SK-N-SH (cell line): Measurements from ENCODE around the gene CLRN2. TPM values are rescaled to one million over a fixed set of nuclear protein-coding genes. Genes with fewer than 3 reads are reported as not detected.

Experiments used
- CTCF ChIA-PET: fragments of 300-600, 350-600 bp; formaldehyde crosslinking; extraction: SDS; loops from one replicate; lab custom pipeline; 2021; lab: Yijun Ruan, JAX
- POLR2A ChIA-PET: fragments of 350-600 bp; sonication (Branson Sonifier 250); formaldehyde crosslinking; extraction: SDS; loops from one replicate; lab custom pipeline; 2020; ENCODE audit warnings: antibody characterized with exemption, inconsistent platforms; lab: Yijun Ruan, JAX
- DNase-seq: peaks from one replicate; pipeline ENCODE4 v3.0.0; 2012
- H2AFZ ChIP-seq: fragments of 200-600 bp; sonication (generic); 2 replicates; pipeline ENCODE4 v1.8.1; 2016; ENCODE audit warnings: antibody characterized with exemption, mild to moderate bottlenecking, low read depth
- H3F3A ChIP-seq: fragments of 200-600 bp; sonication (generic); replicated peaks from 2 replicates; pipeline ENCODE3; 2016; ENCODE audit warnings: antibody characterized with exemption, mild to moderate bottlenecking; ENCODE audit not compliant: insufficient read depth
- H3K27ac ChIP-seq, 2 experiments: fragments of 200-500 bp in 1 of 2; fragments of 200-600 bp in 1 of 2; sonication (Bioruptor generic) in 1 of 2; sonication (generic), shearing (Covaris generic) in 1 of 2; 2 replicates each; pipeline versions ENCODE4 v1.5.1 to v1.6.1; 2014 to 2016; ENCODE audit warnings: low read depth in 2 of 2, inconsistent platforms in 1 of 2, low read length in 1 of 2, mild to moderate bottlenecking in 1 of 2, mixed read lengths in 1 of 2
- H3K27me3 ChIP-seq: fragments of 200-600 bp; sonication (generic), shearing (Covaris generic); 2 replicates; pipeline ENCODE4 v1.6.1; 2016; ENCODE audit warnings: mixed run types; ENCODE audit not compliant: insufficient read depth
- H3K36me3 ChIP-seq, 2 experiments: fragments of 200-500 bp in 1 of 2; fragments of 200-600 bp in 1 of 2; sonication (Bioruptor generic) in 1 of 2; sonication (generic) in 1 of 2; replicated peaks in 1 of 2; 2 replicates each; pipeline versions ENCODE3 to v1.5.1; 2014 to 2016; ENCODE audit warnings: low read length in 1 of 2, mild to moderate bottlenecking in 1 of 2; ENCODE audit not compliant: insufficient read depth in 2 of 2, control insufficient read depth in 1 of 2
- H3K4me1 ChIP-seq, 2 experiments: fragments of 200-500 bp in 1 of 2; fragments of 200-600 bp in 1 of 2; sonication (Bioruptor generic) in 1 of 2; sonication (generic), shearing (Covaris generic) in 1 of 2; 2 replicates each; pipeline versions ENCODE4 v1.5.1 to v1.6.1; 2014 to 2016; ENCODE audit warnings: low read depth in 1 of 2, low read length in 1 of 2, mixed run types in 1 of 2; ENCODE audit not compliant: insufficient read depth in 2 of 2, control insufficient read depth in 1 of 2
- H3K4me2 ChIP-seq: fragments of 200-600 bp; sonication (generic), shearing (Covaris generic); 2 replicates; pipeline ENCODE4 v1.6.1; 2017; ENCODE audit warnings: mixed run types
- H3K4me3 ChIP-seq, 2 experiments: fragments of 200-500 bp in 1 of 2; fragments of 200-600 bp in 1 of 2; sonication (Bioruptor generic) in 1 of 2; sonication (generic), shearing (Covaris generic) in 1 of 2; 2 replicates each; pipeline versions ENCODE4 v1.5.1 to v1.8.1; 2014 to 2016; ENCODE audit warnings: low read depth in 2 of 2, inconsistent platforms in 1 of 2, low read length in 1 of 2, mild to moderate bottlenecking in 1 of 2, mixed read lengths in 1 of 2, moderate library complexity in 1 of 2
- H3K79me2 ChIP-seq: fragments of 200-600 bp; sonication (generic); 2 replicates; pipeline ENCODE4 v1.8.1; 2017; ENCODE audit warnings: mild to moderate bottlenecking; ENCODE audit not compliant: insufficient read depth
- H3K9ac ChIP-seq: fragments of 200-600 bp; sonication (generic); 2 replicates; pipeline ENCODE4 v1.6.1; 2017; ENCODE audit warnings: mixed run types
- H3K9me2 ChIP-seq: fragments of 200-600 bp; sonication (generic); 2 replicates; pipeline ENCODE4 v1.6.1; 2017; ENCODE audit warnings: mixed run types
- H3K9me3 ChIP-seq: fragments of 200-600 bp; sonication (generic); 2 replicates; pipeline ENCODE4 v1.6.1; 2017; ENCODE audit warnings: mixed run types, mild to moderate bottlenecking, moderate library complexity
- H4K20me1 ChIP-seq: fragments of 200-600 bp; sonication (generic); 2 replicates; pipeline ENCODE4 v1.6.1; 2017; ENCODE audit warnings: mild to moderate bottlenecking, mixed run types; ENCODE audit not compliant: insufficient read depth
- CTCF ChIP-seq: fragments of 200-600 bp; sonication (generic); IDR thresholded peaks from 2 replicates; pipeline ENCODE4 v1.6.1; 2017; ENCODE audit warnings: antibody characterized with exemption, mild to moderate bottlenecking, moderate library complexity
- ELF1 ChIP-seq: IDR thresholded peaks from 2 replicates; pipeline ENCODE4 v1.4.0; 2012
- EZH2phosphoT487 ChIP-seq: fragments of 200-600 bp; sonication (generic); IDR thresholded peaks from 2 replicates; pipeline ENCODE4 v1.6.1; 2017; ENCODE audit warnings: low read depth, mixed run types, mild to moderate bottlenecking, antibody characterized with exemption, moderate library complexity, borderline replicate concordance
- GATA2 ChIP-seq: sonication (generic); formaldehyde crosslinking; IDR thresholded peaks from 2 replicates; pipeline ENCODE4 v1.5.0; 2020; ENCODE audit warnings: mild to moderate bottlenecking, missing genetic modification reagents
- JUND ChIP-seq: IDR thresholded peaks from 2 replicates; pipeline ENCODE4 v1.4.0; 2012
- MAX ChIP-seq: IDR thresholded peaks from 2 replicates; pipeline ENCODE4 v1.4.0; 2012; ENCODE audit warnings: low read depth
- MXI1 ChIP-seq: IDR thresholded peaks from 2 replicates; pipeline ENCODE4 v1.6.1; 2012; ENCODE audit warnings: mild to moderate bottlenecking, low read depth, low read length, improper control_type of control experiment
- RCOR1 ChIP-seq: fragments of 150-350 bp; IDR thresholded peaks from 2 replicates; pipeline ENCODE4 v1.6.1; 2017; ENCODE audit warnings: antibody characterized with exemption, low read length
- RFX5 ChIP-seq: IDR thresholded peaks from 2 replicates; pipeline ENCODE4 v1.6.1; 2012; ENCODE audit warnings: mild to moderate bottlenecking, improper control_type of control experiment, low read length
- RXRA ChIP-seq: IDR thresholded peaks from 2 replicates; pipeline ENCODE4 v1.4.0; 2012; ENCODE audit warnings: low read depth, mild to moderate bottlenecking, borderline replicate concordance
- SIN3A ChIP-seq: IDR thresholded peaks from 2 replicates; pipeline ENCODE4 v1.6.1; 2012; ENCODE audit warnings: low read depth, mild to moderate bottlenecking, low read length, moderate library complexity, borderline replicate concordance
- SMC3 ChIP-seq: IDR thresholded peaks from 2 replicates; pipeline ENCODE4 v1.6.1; 2012; ENCODE audit warnings: low read depth, low read length, improper control_type of control experiment
- TCF12 ChIP-seq: IDR thresholded peaks from 2 replicates; pipeline ENCODE4 v1.4.0; 2012
- USF1 ChIP-seq: IDR thresholded peaks from 2 replicates; pipeline ENCODE4 v1.4.0; 2012; ENCODE audit warnings: low read depth, borderline replicate concordance
- USF2 ChIP-seq: fragments of 150-350 bp; IDR thresholded peaks from 2 replicates; pipeline ENCODE4 v1.6.1; 2017; ENCODE audit warnings: antibody characterized with exemption, low read length, low read depth, borderline replicate concordance
- WGBS: methylation state at CpG from one replicate; pipeline ENCODE4 v1.1.6; 2017; ENCODE audit warnings: low lambda C conversion rate; 5-methylcytosine and 5-hydroxymethylcytosine counted together
- polyA plus RNA-seq, 3 experiments: library from polyadenylated mRNA; depleted of rRNA; stranded (reverse); fragments of >200 nt; gene quantifications; 2 replicates each; pipeline ENCODE4 v1.2.3, GENCODE V29; 2012

Gene CLRN2
- polyA plus RNA-seq (2012; rRNA removed): not detected in 2 replicates
- not detected in 2 replicates for polyA plus RNA-seq (2012; cell fraction: cytosol; rRNA removed)
- polyA plus RNA-seq (2012; cell fraction: nucleus; rRNA removed): not detected in 2 replicates

GRCh38 chr4:17514865-17515264 is at the start of gene CLRN2:
Gene CLRN2, plus strand, starts transcription at chr4:17515165. Its CDS starts 102 bp downstream, at chr4:17515267.
- TF ChIP-seq RCOR1 (no peak), ELF1 (no peak), EZH2phosphoT487 (no peak), RFX5 (no peak), TCF12 (no peak), MXI1 (no peak), USF2 (no peak), SIN3A (no peak), MAX (no peak), JUND (no peak), GATA2 (CRISPR knock-in tag) (no peak), CTCF (no peak), RXRA (no peak), SMC3 (no peak), USF1 (no peak)
- POLR2A ChIA-PET: no interaction called here
- H3K4me1 ChIP-seq: peaks cover 4 to 27% of the 10 kb centered on the region in 2 experiments; a peak in 3 of 4 replicates
- no peak within 1 kb of the TSS for H3K4me2 ChIP-seq
- H3K27me3 ChIP-seq: peaks cover 11% of the 10 kb centered on the region; the same call in 1 of the 2 replicates
- CTCF ChIA-PET: no interaction called here
- H3K9me2 ChIP-seq: no peaks in the 10 kb centered on the region
- no peak within 1 kb of the TSS for H3K9ac ChIP-seq
- peaks cover 7% of the 10 kb centered on the region; the same call in 1 of the 2 replicates for H3K79me2 ChIP-seq
- H3K4me3 ChIP-seq: no peak within 1 kb of the TSS
- H3K27ac ChIP-seq: no peak within 1 kb of the TSS
- no peaks in the 10 kb centered on the region for H4K20me1 ChIP-seq
- 88% methylated on average over 9 of the region's 9 CpGs for whole genome bisulfite sequencing
- peaks cover 5% of the 10 kb centered on the region for H3F3A ChIP-seq
- no peaks in the 10 kb centered on the region for H3K36me3 ChIP-seq
- no peaks in the 10 kb centered on the region for H3K9me3 ChIP-seq
- no peak for DNase-seq
- H2AFZ ChIP-seq: no peak within 1 kb of the TSS
